Stimulated activated CD8-positive, alpha-beta memory T cell treated with anti-CD3 and anti-CD28 coated beads, Interleukin-12 subunit alpha, Interleukin-12 subunit beta, amount 100 ng/mL, for 24 hours (primary cell): Measurements from ENCODE around the gene AGRP.
"Not testable (repeated sequence)": the region's sequence is repeated elsewhere in the genome, so short reads cannot be mapped to it uniquely, and the experiment has no call there.

Experiments
- DNase-seq: peaks from one replicate; pipeline ENCODE4 v3.0.0-alpha.2; 2020; ENCODE audit errors: extremely low read depth

Gene AGRP, protein sequence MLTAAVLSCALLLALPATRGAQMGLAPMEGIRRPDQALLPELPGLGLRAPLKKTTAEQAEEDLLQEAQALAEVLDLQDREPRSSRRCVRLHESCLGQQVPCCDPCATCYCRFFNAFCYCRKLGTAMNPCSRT

DNA sequence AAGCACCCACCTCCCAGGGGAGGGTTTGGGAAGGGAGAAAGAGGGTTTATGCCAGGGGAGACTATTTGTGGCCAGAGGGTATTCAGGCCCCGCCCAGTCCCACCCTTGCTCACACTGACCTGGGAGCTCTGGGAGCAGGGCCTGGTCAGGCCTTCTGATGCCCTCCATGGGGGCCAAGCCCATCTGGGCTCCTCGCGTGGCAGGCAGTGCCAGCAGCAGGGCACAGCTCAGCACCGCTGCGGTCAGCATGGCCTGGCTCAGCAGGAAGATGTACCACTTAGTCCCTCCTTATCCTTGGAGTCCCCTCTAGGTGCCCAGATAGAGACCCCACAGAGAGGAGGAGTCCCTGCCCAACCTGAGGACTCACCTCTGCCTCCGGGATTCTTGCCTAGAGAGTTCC is at the start of gene AGRP:
AGRP (minus strand) TSS at position 398 of the 400 bp plus-strand sequence; CDS start at position 249, 149 bp downstream.
- DNase-seq, result no peak

DNA sequence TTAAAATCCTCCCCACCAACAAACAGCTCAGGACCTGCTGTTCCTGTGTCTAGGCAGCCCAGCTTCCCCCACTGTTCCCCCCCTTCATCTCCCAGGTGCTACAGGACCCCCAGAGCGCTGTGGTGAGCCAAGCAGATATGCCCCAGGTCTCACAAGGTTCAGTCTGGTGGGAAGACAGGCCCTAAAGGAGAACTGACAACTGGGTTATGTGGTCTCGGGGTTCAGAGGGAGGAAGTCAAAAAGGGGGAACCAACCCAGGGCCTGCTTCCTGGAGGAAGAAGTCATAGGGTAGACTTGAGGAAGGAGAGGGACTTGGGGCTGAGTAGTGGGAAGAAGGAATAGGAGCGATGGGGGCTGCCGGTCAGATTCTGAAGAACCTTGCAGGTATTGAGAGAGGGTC is 47.9 kb upstream of the AGRP start:
- DNase-seq, result no peak

DNA sequence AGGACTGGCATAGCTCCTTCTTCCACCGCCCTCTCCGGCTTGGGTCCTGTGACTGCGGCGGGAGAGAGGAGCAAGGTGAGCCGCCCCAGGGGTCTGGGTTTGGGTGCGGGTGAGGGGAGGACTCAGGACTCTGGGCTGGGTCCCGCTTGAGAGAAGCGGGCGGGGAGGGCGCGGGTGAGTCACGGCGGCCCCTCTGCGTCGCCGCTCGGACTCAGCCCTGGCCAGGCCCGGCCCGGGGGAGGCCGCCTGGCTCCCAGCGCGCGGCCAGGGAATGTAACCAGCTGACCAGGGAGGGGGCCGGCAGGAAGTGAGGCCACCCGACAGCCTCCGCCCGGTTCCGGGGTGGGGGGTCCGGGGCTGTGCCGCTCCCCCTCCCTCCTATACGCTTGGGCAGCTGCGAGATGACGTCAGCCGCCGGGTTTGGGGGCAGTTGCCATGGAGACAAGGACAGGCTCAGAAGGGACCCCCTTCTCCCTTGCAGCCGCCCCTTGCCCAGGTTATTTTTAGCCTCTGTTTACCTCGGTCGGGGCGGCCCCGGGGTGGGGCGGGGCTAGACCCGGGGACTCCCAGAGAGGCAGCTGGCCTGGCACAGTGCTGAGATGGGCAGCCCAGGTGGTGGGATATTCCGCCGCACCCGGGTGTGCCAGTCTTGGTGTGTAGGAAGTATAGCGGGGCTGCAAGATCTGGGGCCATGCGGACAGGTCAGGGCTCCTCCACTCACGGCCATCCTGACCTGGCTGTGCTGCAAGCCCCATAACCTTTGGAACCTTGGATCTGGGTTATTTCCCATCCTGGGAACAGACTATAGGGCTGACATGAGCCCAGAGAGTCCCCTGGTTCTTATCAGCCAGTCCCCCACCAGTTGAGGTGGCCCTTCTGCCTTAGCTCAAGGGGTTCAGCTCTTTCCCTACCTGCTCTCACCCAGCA is 46.9 kb upstream of the AGRP start:
- DNase-seq, result no peak

DNA sequence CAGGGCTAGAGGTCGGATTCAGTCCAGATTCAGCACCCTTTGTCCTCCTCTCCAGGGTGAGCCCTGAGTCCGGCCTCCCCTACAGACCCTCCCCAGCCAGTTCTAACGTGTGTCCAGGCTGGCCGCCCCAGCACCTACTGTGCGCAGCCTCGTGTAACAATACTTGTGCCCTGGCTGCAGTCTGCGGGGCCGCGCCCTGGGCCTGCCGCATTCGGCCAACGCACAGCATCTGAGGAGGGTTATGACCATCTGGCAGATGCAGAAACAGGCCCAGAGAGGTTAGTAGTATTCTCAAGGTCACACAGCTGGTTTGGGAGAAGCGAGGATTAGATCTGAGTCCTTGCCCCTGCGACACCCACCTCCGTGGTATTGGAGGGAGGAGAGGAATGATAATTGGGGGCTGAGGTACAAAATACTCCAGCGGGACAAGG is 46.2 kb upstream of the AGRP start:
- no peak for DNase-seq

DNA sequence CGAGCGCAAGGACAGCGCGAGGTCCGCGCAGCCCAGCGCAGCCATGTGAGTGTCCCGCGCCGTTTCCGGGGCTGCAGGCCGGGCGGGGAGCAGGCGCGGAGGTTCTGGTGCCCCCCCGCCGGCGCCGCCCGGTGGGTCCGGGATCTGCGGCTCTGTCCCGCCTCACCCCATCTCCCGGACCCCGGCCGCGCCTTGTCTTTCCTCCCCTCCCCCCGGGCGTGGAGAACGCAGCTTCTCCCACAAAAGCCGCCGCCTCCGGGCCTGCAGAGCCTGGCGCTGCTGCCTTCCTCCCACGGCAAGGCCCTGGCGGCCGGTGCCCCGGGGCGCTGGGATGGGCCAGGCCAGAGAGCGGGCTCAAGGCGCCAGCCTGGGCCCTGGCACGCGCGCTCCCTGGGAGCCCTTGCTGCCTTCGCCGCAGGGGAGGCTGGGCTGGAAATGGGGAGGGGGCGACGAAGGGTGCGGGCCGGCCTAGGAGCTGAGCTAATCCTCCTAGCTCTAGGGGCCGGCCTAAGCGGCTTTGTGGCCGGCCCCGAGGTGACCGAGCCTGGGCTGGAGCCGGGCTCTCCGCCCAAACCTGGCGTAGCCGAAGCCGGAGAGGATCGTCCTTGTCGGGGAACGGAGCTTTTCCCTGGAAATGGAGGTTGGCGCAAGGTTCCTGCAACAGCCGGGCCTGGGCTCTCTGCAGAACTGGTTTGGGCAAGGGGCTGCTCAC is 45.7 kb upstream of the AGRP start:
- DNase-seq, result no peak

DNA sequence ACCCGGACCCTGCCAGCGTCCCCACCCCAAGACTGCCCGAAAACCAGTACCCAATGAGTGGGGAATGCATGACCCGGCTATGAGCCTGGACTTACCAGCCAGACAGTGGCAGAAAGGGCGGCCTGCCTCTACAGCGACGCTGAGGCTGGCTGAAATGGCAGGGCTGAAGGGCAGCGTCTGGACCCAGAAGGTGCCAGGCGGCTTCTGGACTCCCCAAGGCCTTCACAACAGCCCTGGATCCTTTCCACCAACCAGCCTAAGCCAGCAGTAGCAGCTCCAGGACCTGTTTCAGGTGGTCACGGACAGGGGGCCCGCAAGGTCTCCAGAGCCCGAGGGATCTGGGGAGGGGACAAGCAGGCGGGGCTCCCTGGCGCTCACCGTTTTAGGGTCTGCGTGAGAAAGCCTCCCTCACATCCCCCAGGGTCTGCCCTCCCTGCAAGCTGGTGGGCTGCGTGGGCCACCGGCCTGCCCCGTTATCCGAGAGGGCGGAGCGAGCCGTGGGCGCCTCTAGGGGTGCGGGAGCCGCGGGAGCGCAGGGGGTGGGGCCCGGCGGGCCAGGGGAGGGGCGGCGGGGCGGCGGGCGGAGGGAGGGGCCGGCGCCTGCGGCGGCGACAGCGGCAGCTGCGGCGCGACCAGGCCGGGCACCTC is 45.0 kb upstream of the AGRP start, which contains the start of gene RIPOR1:
RIPOR1 (plus strand) TSS at position 608 of the 648 bp plus-strand sequence. CDS start 9,618 bp downstream, outside the sequence.
- no peak for DNase-seq

DNA sequence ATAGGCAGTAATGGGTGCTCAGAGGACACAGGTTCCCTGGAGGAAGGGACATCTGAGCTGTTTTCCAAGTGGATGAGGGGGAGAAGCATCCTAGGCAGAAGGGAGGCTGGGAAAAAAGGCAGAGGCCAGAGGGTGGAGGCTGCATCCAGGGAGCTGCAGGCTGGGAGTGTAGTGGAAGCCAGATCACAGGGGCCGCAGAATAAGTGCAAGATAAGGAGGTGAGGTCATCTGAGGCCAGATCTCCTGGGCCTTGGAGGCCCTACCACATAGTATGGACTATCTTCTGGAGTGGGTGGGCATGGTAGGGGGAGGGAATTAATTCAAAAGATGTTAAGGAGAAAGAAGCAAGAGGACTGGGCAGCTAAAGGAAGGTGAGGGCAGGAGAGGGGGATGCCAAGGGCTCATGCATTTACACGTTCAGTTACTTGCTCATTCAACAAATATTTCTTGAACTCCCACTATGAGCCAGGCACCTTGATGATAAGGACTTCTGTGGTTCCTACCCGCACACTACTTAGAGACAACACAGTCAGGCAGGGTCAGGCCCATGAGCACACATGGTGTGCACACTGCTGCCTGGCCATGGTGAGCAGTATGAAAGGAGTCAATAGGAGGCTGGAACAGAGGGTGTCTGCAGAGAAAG is 42.9 kb upstream of the AGRP start:
- no peak for DNase-seq

DNA sequence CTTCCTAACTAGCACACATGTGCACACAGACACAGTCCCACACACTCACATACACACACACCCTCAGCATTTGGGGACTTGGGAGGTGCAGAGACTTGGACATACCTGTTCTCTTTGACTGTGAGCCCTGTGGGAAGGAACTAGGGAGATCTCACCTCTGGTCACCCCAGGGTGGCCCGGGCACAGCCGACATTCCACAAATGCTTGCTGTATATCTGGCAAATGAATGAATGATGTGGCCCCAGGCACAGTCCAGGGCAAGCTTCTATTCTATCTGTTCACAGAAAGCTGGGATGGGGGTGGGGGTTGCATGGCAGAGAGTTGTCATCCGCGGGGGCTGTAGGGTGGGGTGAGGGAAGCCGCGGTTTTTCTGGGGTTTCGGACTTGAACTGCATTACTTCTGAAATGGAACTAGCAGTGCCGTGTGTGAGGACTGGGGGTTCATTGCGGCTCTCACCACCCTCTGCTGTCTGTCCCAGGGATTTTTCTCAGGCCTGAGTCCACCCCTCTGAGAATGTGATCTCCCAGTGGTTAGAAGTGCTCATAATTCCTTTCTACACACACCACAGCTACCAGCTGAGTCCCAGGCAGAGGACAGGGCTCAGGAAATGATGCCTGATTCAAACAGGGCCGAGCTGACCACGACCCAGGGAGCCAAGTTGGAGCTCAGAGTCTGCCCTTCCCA is 42.0 kb upstream of the AGRP start:
- DNase-seq, result no peak

DNA sequence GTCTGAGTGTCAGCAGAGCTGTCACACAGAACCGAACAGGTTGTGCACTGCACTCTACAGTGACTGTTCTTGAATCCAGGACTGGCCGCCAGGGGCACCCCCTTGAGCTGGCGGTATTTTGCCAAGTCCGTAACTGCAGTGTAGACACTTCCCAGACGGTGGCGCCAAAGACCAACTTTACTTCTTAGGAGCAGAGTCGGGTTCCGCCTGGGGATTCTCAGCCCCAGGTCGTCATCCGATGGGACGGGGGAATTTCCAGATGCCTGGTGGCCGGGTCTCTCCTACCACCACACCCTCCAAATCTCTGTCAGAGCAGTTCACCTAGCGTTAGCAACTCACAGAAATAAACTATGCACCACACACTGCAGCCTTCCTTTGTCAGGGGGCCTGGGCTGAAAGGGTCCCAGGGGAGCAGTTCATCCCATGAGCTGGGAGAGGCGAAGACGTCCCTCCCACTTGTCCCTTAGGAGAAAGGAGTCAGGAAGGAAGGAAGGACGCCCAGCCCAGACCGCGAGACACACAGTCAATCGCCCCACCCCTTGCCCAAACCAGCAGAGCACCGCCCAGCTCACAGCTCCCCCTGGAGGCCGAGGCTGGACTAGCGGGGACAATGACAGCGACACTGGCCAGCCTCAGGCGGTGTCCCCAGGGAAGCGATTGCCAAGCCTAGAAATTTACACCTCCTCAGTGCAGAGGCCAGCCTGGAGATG is 37.9 kb upstream of the AGRP start:
- peak; percentile 89 for DNase-seq

DNA sequence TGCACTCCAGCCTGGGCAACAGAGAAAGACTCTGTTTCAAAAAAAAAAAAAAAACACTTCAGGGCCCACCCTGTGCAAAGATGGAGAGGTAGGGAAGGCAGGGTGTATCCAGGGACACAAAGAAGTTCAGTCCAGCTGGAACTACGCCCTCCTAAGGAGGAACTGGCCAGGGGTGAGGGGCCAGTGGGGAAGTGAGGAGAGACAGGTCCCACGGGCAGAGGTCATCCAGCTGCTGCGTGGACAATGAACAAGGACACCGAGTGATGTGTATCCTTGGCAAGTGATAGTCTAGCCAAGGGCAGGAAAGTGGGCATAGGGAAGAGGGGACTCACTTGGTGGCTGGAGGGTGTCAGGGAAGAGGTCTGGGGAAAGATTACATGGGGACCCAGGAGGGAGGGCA is 35.9 kb upstream of the AGRP start:
- no peak for DNase-seq

DNA sequence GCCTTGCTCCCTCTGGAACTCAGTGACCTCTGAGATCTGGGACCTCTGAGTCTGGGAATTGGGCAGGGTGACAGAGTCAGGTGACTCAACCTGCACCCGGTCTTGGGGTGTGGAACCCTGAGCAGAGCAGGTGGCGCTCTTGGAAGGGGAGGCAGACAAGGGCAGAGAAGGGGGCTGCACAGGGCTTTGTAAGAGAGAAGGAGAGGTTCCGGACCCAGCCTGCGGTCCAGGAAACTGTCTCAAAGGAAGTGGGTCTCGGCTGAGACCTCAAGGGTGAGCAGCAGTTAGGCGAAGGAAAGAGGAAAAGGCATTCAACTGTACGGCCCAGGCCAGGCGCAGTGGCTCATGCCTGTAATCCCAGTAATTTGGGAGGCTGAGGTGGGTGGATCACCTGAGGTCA is 35.3 kb upstream of the AGRP start:
- DNase-seq, result no peak

DNA sequence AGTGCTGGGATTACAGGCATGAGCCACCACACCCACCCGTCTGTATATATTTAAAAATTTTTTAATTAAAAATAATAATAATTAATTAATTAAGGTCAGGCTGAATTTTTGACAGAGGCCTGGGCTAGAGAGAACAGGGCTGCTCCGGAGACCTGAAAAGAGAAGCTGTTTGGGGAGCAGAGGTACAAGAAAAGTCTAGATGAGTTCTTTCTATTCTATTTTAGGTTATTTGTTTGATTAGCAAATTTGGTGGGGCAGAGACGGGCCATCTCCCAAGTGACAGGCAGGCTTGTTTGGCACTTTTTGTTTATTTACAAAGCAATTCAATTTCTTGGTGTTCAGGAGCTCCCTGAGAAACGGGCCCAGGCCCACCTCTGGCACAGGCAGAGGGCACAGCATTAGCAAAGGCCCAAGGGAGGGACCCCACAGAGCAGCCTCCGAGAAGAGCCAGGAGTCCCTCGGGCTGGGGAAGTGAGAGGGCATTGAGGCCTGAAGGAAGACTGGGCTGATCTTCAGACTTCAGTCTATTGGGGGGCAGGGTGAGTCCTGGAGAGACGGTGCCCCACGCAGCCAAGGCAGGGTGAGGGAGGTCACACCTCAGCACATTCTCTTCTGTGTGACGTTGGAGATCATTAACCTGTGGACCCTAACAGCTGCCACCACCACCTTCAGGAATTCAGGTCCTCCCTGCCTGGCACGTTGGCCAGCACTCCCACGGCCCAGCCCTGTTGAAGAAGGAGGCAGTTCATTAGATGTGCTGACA is 34.5 kb upstream of the AGRP start:
- DNase-seq, result no peak

DNA sequence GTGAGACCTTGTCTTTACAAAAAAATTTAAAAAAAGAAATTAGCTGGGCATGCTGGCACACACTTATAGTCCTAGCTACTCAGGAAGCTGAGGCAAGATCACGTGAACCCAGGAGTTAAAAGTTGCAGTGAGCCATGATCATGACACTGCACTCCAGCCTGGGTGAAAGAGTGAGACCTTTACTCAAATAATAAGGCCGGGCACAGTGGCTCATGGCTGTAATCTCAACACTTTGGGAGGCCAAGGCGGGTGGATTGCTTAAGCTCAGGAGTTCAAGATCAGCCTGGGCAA is 33.8 kb upstream of the AGRP start:
- DNase-seq, result no peak

DNA sequence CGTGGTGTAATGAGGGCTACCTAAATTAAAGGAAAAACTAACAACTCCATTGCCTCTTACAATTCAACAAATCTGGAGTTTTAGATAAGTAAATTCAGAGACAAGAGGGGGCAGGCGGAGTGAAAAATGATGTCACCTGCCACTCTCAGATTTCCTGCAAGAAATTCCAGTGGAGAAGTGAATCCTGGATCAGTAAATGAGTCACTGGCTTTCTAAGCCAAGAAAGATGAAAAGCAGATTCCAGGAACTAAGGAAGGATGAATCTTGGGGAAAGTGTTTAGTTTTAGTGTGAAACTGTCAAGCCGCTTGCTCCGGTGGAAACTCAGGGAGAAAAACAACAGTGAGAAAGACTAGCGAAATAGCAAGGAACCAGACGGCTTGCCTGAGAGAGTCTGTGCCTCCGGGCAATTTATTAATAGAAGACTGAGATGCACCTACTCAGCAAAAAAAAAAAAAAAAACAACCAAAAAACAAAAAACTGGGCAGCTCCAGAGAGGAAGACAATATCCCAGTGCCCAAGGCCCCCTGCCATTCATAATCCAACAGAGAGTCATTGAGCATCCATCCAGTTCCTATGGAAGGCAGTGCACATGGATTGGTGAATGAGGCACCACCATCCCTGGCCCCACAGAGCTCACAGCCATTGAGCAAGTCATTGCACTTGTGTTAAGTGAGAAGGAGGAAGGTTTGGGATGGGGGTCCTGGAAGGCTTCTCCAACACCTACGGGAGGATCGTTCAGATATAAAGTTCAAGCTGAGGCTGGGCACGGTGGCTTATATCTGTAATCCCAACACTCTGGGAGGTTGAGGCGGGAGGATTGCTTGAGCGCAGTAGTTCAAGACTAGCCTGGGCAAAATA is 33.2 kb upstream of the AGRP start:
- DNase-seq, result no peak

DNA sequence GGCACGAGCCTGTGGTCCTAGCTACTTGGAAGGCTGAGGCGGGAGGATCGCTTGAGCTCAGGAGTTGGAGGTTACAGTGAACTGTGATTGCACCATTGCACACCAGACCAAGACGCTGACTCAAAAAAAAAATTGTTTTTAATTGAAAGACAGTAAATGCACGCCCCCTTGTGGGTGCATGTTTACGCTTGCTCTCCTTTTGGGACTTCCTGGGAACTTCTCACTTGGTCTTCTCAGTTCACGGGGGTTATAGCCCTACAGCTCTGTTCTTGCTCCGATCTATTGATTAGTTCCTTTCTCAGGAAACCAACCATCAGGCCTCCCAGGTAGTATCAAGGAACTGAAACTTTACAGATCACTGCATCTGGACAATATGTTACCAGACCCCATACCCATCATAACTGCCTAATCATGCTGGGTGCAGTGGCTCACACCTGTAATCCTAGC is 31.1 kb upstream of the AGRP start:
- DNase-seq, result peak; percentile 57

DNA sequence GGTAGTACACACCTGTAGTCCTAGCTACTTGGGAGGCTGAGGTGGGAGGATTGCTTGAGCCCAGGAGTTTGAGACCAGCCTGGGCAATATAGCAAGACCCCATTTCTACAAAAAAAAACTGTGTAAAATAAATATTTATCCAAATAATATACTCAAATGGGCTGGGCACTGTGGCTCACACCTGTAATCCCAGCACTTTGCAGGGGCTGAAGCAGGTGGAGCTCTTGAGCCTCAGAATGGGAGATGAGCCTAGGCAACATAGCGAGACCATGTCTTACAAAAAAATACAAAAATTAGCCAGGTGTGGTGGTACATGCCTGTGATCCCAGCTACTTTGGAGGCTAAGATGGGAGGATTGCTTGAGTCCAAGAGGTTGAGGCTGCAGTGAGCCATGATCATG is 30.5 kb upstream of the AGRP start:
- DNase-seq, result not testable (repeated sequence)

DNA sequence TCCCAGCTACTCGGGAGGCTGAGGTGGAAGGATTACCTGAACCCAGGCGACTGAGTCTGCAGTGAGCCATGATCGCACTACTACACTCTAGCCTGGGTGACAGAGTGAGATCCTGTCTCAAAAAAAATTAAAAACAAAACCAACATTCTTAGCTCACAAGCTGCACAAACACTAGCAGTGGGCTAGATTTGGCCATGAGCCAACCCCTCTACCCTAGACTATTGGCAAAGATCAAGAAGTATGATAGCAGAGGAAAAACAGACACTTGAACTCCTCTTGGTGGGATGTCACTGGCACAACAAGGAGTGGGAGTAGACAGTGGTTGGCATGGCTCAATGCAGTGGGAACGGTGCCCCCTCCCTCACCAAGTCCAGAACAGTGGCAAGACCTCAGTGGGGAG is 25.7 kb upstream of the AGRP start:
- no peak for DNase-seq

DNA sequence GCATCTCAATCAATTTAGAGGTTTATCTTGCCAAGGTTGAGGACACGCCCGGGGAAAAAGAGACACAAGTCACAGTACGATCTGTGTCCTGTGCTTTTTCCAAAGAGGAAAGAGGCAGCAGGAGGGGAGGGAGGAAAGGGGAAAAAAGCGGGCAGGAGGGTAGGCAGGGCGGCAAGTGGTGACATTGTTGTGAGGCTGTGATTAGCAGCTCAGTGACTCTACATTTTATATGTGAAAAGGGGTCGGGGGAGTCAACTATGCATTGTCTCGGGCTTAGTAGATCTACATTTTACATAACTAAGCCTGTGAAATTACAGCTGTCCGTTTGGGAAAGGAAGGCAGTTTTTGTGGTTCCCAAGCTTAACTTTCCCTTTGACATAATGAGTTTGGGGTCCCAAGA is 23.1 kb upstream of the AGRP start:
- no peak for DNase-seq
